Esophagus muscularis mucosa (tissue), 3 donors: Measurements from ENCODE around the gene ROBO1.

Experiments used
- POLR2A ChIP-seq: fragments of 450-650 bp; IDR thresholded peaks from one replicate; pipeline ENCODE4 v1.6.1; 2017; ENCODE audit warnings: antibody characterized with exemption, moderate library complexity, mild to moderate bottlenecking, low read depth
- POLR2AphosphoS5 ChIP-seq, 2 donors: sonication (generic); formaldehyde crosslinking; IDR thresholded peaks; one replicate each; pipeline ENCODE4 v1.6.1; 2017; ENCODE audit warnings: antibody characterized with exemption in 2 of 2
- TF ChIP-seq, protein P1 (sequence below), 3 experiments: fragments of 200-600 bp in 2 of 3; fragments of 450-650 bp in 1 of 3; sonication (generic) in 2 of 3; IDR thresholded peaks; one replicate each; pipeline ENCODE4 v1.5.1; 2017 to 2019; ENCODE audit warnings: antibody characterized with exemption in 3 of 3, mild to moderate bottlenecking in 2 of 3, moderate library complexity in 1 of 3

DNA sequence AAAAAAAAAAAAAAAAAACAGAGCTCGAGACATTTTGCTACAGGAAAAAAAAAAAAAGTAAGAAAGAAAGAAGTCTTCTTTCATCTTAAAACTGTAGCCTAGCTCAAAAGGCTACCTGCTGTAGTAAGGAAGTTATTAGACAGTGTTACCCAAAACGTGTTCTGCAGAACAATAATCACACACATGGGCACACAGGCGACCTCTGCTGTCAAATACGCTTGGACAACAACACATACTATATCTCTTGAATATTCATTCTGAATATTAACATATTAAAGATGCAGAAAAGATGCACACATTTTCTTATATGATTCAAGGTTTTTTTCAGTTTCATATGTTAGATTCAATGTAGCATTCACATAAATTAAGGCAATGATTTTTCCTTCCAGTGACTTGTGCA lies 215.8 kb downstream of the ROBO1 start:
- TF ChIP-seq, protein P1, sequence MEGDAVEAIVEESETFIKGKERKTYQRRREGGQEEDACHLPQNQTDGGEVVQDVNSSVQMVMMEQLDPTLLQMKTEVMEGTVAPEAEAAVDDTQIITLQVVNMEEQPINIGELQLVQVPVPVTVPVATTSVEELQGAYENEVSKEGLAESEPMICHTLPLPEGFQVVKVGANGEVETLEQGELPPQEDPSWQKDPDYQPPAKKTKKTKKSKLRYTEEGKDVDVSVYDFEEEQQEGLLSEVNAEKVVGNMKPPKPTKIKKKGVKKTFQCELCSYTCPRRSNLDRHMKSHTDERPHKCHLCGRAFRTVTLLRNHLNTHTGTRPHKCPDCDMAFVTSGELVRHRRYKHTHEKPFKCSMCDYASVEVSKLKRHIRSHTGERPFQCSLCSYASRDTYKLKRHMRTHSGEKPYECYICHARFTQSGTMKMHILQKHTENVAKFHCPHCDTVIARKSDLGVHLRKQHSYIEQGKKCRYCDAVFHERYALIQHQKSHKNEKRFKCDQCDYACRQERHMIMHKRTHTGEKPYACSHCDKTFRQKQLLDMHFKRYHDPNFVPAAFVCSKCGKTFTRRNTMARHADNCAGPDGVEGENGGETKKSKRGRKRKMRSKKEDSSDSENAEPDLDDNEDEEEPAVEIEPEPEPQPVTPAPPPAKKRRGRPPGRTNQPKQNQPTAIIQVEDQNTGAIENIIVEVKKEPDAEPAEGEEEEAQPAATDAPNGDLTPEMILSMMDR (IDR thresholded peaks at IDR 0.05): no peak
- no peak for TF ChIP-seq POLR2A
- no peak for TF ChIP-seq POLR2AphosphoS5 (IDR thresholded peaks at IDR 0.05)
